ENCODE measurements around the gene ZDHHC21.

DNA sequence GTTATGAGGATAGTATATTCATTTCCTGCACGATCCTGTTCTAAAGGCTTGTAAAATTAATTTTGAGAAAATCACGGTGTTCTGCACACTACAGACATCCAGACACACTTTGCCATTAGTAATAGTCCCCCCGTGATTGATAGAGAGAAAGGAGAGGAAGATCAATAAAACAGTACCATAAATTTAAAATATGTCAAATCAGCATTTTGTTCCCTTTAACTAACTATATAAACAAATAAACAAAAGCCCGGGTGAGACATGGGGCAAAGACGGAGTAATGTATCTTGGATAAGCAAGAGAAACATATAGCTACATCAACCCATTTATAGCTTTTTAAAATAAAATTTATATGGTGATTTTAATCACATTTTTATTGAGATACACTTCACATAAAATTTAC lies 39.9 kb upstream of the ZDHHC21 start:
- TF ChIP-seq SMARCC2 (IDR thresholded peaks at IDR 0.05; ENCODE audit: low read depth), result no peak
- TF ChIP-seq KLF1 (tag; IDR thresholded peaks at IDR 0.05), result no peak
- TF ChIP-seq, protein P1, sequence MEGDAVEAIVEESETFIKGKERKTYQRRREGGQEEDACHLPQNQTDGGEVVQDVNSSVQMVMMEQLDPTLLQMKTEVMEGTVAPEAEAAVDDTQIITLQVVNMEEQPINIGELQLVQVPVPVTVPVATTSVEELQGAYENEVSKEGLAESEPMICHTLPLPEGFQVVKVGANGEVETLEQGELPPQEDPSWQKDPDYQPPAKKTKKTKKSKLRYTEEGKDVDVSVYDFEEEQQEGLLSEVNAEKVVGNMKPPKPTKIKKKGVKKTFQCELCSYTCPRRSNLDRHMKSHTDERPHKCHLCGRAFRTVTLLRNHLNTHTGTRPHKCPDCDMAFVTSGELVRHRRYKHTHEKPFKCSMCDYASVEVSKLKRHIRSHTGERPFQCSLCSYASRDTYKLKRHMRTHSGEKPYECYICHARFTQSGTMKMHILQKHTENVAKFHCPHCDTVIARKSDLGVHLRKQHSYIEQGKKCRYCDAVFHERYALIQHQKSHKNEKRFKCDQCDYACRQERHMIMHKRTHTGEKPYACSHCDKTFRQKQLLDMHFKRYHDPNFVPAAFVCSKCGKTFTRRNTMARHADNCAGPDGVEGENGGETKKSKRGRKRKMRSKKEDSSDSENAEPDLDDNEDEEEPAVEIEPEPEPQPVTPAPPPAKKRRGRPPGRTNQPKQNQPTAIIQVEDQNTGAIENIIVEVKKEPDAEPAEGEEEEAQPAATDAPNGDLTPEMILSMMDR (IDR thresholded peaks at IDR 0.05 in 2 of 3, conservative IDR thresholded peaks at IDR 0.05 in 1 of 3; ENCODE audit: insufficient read depth in 2 of 3, low read depth in 1 of 3, low read length in 3 of 3), result no peak
- TF ChIP-seq ZNF282 (CRISPR knock-in tag; IDR thresholded peaks at IDR 0.05), result no peak
- TF ChIP-seq SMC3 (conservative IDR thresholded peaks at IDR 0.05; ENCODE audit: insufficient read depth, low read depth, low read length), result no peak
- TF ChIP-seq ZNF140 (CRISPR knock-in tag; IDR thresholded peaks at IDR 0.05), result no peak
- TF ChIP-seq SMAD1 (IDR thresholded peaks at IDR 0.05; ENCODE audit: low read depth, low read length, partially characterized antibody), result no peak
- TF ChIP-seq NELFE (IDR thresholded peaks at IDR 0.05; ENCODE audit: insufficient read depth, insufficient read length), result no peak
- TF ChIP-seq CEBPB (tag; IDR thresholded peaks at IDR 0.05), result no peak

Measured in K562 (cell line).